WTC11 (cell line): ENCODE results near the gene FNBP1L. TPM values are rescaled to one million over a fixed set of nuclear protein-coding genes. Genes with fewer than 3 reads are reported as not detected.

Source experiments
- ATAC-seq: fragments of 200-7000 bp; cut with Tn5 transposase; 2 replicates; pipeline ENCODE4 v1.10.0; 2021; ENCODE audit warnings: mild to moderate bottlenecking, moderate library complexity
- CTCF ChIA-PET: fragments of 300-600 bp; sonication (Branson Sonifier 250); formaldehyde crosslinking; loops from one replicate; lab custom pipeline; 2021; ENCODE audit warnings: antibody characterized with exemption; lab: Charles Lee
- POLR2A ChIA-PET: fragments of 350-600 bp; sonication (Branson Sonifier 250); formaldehyde crosslinking; loops from one replicate; lab custom pipeline; 2021; ENCODE audit warnings: antibody characterized with exemption; lab: Charles Lee
- DNase-seq: peaks from one replicate; pipeline ENCODE4 v3.0.0; 2021; ENCODE audit warnings: low spot score
- H3K27ac Mint-ChIP-seq: 2 replicates; pipeline ENCODE4 v1.8.0; 2021; ENCODE audit warnings: mixed read lengths
- H3K27me3 Mint-ChIP-seq: 2 replicates; pipeline ENCODE4 v1.8.0; 2021; ENCODE audit warnings: low read depth, mild to moderate bottlenecking, moderate library complexity, mixed read lengths
- H3K36me3 Mint-ChIP-seq: 2 replicates; pipeline ENCODE4 v1.8.0; 2021; ENCODE audit warnings: mixed read lengths
- H3K4me1 Mint-ChIP-seq: 2 replicates; pipeline ENCODE4 v1.8.0; 2022; ENCODE audit warnings: mixed read lengths
- H3K4me3 Mint-ChIP-seq: 2 replicates; pipeline ENCODE4 v1.8.0; 2021; ENCODE audit warnings: mild to moderate bottlenecking, moderate library complexity, mixed read lengths
- H3K9me3 Mint-ChIP-seq: 2 replicates; pipeline ENCODE4 v1.8.0; 2021; ENCODE audit warnings: mixed read lengths
- AR ChIP-seq: fragments of 250-450 bp; sonication (Bioruptor Pico); IDR thresholded peaks from 2 replicates; pipeline ENCODE4 v1.9.0; 2021; ENCODE audit warnings: mild to moderate bottlenecking
- ATF2 ChIP-seq: sonication (generic); formaldehyde crosslinking; IDR thresholded peaks from 2 replicates; pipeline ENCODE4 v1.8.1; 2022; ENCODE audit warnings: low read depth, missing genetic modification reagents, borderline replicate concordance
- ATF3 ChIP-seq: sonication (generic); formaldehyde crosslinking; conservative IDR thresholded peaks from 2 replicates; pipeline ENCODE4 v1.8.1; 2022; ENCODE audit warnings: mild to moderate bottlenecking, missing genetic modification reagents
- GABPB1 ChIP-seq: sonication (generic); formaldehyde crosslinking; IDR thresholded peaks from 2 replicates; pipeline ENCODE4 v1.8.1; 2023; ENCODE audit warnings: mild to moderate bottlenecking, missing genetic modification reagents
- KAT7 ChIP-seq: sonication (generic); formaldehyde crosslinking; IDR thresholded peaks from 2 replicates; pipeline ENCODE4 v1.8.1; 2023; ENCODE audit warnings: missing genetic modification reagents, mild to moderate bottlenecking, borderline replicate concordance
- NR1H2 ChIP-seq: sonication (generic); formaldehyde crosslinking; IDR thresholded peaks from 2 replicates; pipeline ENCODE4 v1.9.0; 2021; ENCODE audit warnings: mild to moderate bottlenecking, moderate library complexity, missing genetic modification reagents
- PREB ChIP-seq: sonication (generic); formaldehyde crosslinking; IDR thresholded peaks from 2 replicates; pipeline ENCODE4 v1.8.1; 2022; ENCODE audit warnings: mild to moderate bottlenecking, missing genetic modification reagents, moderate library complexity, borderline replicate concordance
- RELA ChIP-seq: sonication (generic); formaldehyde crosslinking; IDR thresholded peaks from 2 replicates; pipeline ENCODE4 v1.8.1; 2022; ENCODE audit warnings: missing genetic modification reagents, mild to moderate bottlenecking, borderline replicate concordance
- TEAD1 ChIP-seq: sonication (generic); formaldehyde crosslinking; IDR thresholded peaks from 2 replicates; pipeline ENCODE4 v1.8.0; 2022; ENCODE audit warnings: mild to moderate bottlenecking, missing genetic modification reagents
- ZBTB21 ChIP-seq: sonication (generic); formaldehyde crosslinking; IDR thresholded peaks from 2 replicates; pipeline ENCODE4 v1.8.1; 2023; ENCODE audit warnings: mild to moderate bottlenecking, missing genetic modification reagents, borderline replicate concordance
- ZNF121 ChIP-seq: sonication (generic); formaldehyde crosslinking; IDR thresholded peaks from 2 replicates; pipeline ENCODE4 v1.8.0; 2023; ENCODE audit warnings: missing genetic modification reagents
- ZNF219 ChIP-seq: sonication (generic); formaldehyde crosslinking; IDR thresholded peaks from 2 replicates; pipeline ENCODE4 v1.8.0; 2023; ENCODE audit warnings: missing genetic modification reagents, mild to moderate bottlenecking, borderline replicate concordance
- ZNF281 ChIP-seq: sonication (generic); formaldehyde crosslinking; IDR thresholded peaks from 2 replicates; pipeline ENCODE4 v1.8.0; 2023; ENCODE audit warnings: mild to moderate bottlenecking, missing genetic modification reagents
- ZNF396 ChIP-seq: fragments of 250-450 bp; sonication (Bioruptor Pico); IDR thresholded peaks from 2 replicates; pipeline ENCODE4 v1.8.0; 2021; ENCODE audit warnings: mild to moderate bottlenecking, moderate library complexity, borderline replicate concordance
- ZNF423 ChIP-seq: fragments of 250-450 bp; sonication (Bioruptor Pico); IDR thresholded peaks from 2 replicates; pipeline ENCODE4 v2.1.2; 2022; ENCODE audit warnings: mild to moderate bottlenecking, moderate library complexity
- ZNF671 ChIP-seq: fragments of 250-450 bp; sonication (Bioruptor Pico); IDR thresholded peaks from 2 replicates; pipeline ENCODE4 v1.8.0; 2021; ENCODE audit warnings: mild to moderate bottlenecking
- ZSCAN18 ChIP-seq: fragments of 250-450 bp; sonication (Bioruptor Pico); IDR thresholded peaks from 2 replicates; pipeline ENCODE4 v2.1.2; 2022; ENCODE audit warnings: mild to moderate bottlenecking, moderate library complexity
- total RNA-seq: library from RNA; stranded (reverse); gene quantifications from 3 replicates; pipeline ENCODE4 v1.2.3, GENCODE V29; 2021

Gene FNBP1L
- total RNA-seq, 1 experiment from 2014 or later: 79.1 TPM

GRCh38 chr1:93565496-93566206 lies 117.7 kb downstream of the FNBP1L start:
- Mint-ChIP-seq H3K9me3 (no peaks in the 10 kb centered on the region), H3K27me3 (no peaks in the 10 kb centered on the region)
- CTCF ChIA-PET: no interaction called here
- TF ChIP-seq ZNF396 (CRISPR knock-in tag) (no peak), GABPB1 (no peak), ATF2 (CRISPR knock-in tag) (no peak), KAT7 (no peak), ZNF219 (CRISPR knock-in tag) (no peak), NR1H2 (CRISPR knock-in tag) (no peak), ZNF121 (no peak), AR (CRISPR knock-in tag) (no peak), ZNF281 (CRISPR knock-in tag) (no peak), ZBTB21 (CRISPR knock-in tag) (no peak), ZNF423 (CRISPR knock-in tag) (no peak), PREB (CRISPR knock-in tag) (no peak), ATF3 (CRISPR knock-in tag) (no peak), RELA (no peak), ZSCAN18 (no peak), ZNF671 (CRISPR knock-in tag) (no peak), TEAD1 (no peak)
- TF ChIP-seq, all 79 proteins: peak for 0
- ATAC-seq (no peak), DNase-seq (no peak)
- Mint-ChIP-seq H3K36me3 (peaks cover 47% of the 10 kb centered on the region), H3K27ac (no peak overlapping the region), H3K4me3 (no peak overlapping the region), H3K4me1 (no peaks in the 10 kb centered on the region)
- POLR2A ChIA-PET: interaction anchor here (0.5 to 0.8 kb wide), 2 partner anchors 73 to 1043 kb away, joined by 3 read pairs; no protein-coding TSS in a partner anchor
